Upper lobe of right lung (tissue), 1 donor: Measurements from ENCODE around the gene PRKAR1B. TPM values are rescaled to one million over a fixed set of nuclear protein-coding genes. Genes with fewer than 3 reads are reported as not detected.

Experiments
- ATAC-seq: fragments of 200-7000 bp; cut with Tn5 transposase; one replicate; pipeline ENCODE4 v1.9.1; 2020; ENCODE audit warnings: mild to moderate bottlenecking, moderate library complexity
- DNase-seq: peaks from one replicate; pipeline ENCODE4 v3.0.0-alpha.2; 2020
- H3K27ac ChIP-seq: fragments of 200-600 bp; one replicate; pipeline ENCODE4 v1.8.0; 2022
- H3K27me3 ChIP-seq: fragments of 200-600 bp; one replicate; pipeline ENCODE4 v1.8.0; 2022; ENCODE audit warnings: mild to moderate bottlenecking
- H3K36me3 ChIP-seq: fragments of 200-600 bp; one replicate; pipeline ENCODE4 v1.8.0; 2022
- H3K4me1 ChIP-seq: fragments of 200-600 bp; one replicate; pipeline ENCODE4 v1.8.0; 2022
- H3K4me3 ChIP-seq: fragments of 200-600 bp; one replicate; pipeline ENCODE4 v1.8.0; 2022; ENCODE audit warnings: mild to moderate bottlenecking
- H3K9me3 ChIP-seq: fragments of 200-600 bp; one replicate; pipeline ENCODE4 v1.8.0; 2022
- intact Hi-C: fragments of 100-400 bp; cut with DNase I; formaldehyde crosslinking; loops from one replicate; pipeline ENCODE4 v1.11.0; 2022
- total RNA-seq: library from RNA; stranded (reverse); fragmentation: NEBNext Ultra II Directional; extraction: Animal tissue kit (Norgen Biotek cat#: 25700); gene quantifications from one replicate; pipeline ENCODE4 v1.2.1, GENCODE V29; 2021
- TF ChIP-seq, protein P1 (sequence below): fragments of 200-600 bp; IDR thresholded peaks from one replicate; pipeline ENCODE4 v1.8.0; 2022; ENCODE audit warnings: antibody characterized with exemption
- donor health status: DM: no; HTN: yes; CAD: no; lungs with severe emphysema.

The PRKAR1B gene
- total RNA-seq, 1 donor from 2014 or later: 25.7 TPM

GRCh38 chr7:713488-714230 is 13.4 kb downstream of the PRKAR1B start:
- intact Hi-C loops: no loop called here
- Histone ChIP-seq H3K9me3 (no peaks in the 10 kb centered on the region), H3K27me3 (no peaks in the 10 kb centered on the region), H3K4me1 (no peaks in the 10 kb centered on the region), H3K4me3 (no peak overlapping the region), H3K27ac (no peak overlapping the region), H3K36me3 (no peaks in the 10 kb centered on the region)
- TF ChIP-seq, protein P1, sequence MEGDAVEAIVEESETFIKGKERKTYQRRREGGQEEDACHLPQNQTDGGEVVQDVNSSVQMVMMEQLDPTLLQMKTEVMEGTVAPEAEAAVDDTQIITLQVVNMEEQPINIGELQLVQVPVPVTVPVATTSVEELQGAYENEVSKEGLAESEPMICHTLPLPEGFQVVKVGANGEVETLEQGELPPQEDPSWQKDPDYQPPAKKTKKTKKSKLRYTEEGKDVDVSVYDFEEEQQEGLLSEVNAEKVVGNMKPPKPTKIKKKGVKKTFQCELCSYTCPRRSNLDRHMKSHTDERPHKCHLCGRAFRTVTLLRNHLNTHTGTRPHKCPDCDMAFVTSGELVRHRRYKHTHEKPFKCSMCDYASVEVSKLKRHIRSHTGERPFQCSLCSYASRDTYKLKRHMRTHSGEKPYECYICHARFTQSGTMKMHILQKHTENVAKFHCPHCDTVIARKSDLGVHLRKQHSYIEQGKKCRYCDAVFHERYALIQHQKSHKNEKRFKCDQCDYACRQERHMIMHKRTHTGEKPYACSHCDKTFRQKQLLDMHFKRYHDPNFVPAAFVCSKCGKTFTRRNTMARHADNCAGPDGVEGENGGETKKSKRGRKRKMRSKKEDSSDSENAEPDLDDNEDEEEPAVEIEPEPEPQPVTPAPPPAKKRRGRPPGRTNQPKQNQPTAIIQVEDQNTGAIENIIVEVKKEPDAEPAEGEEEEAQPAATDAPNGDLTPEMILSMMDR: no peak
- no peak for DNase-seq
- peak; percentile 2 for ATAC-seq

DNA sequence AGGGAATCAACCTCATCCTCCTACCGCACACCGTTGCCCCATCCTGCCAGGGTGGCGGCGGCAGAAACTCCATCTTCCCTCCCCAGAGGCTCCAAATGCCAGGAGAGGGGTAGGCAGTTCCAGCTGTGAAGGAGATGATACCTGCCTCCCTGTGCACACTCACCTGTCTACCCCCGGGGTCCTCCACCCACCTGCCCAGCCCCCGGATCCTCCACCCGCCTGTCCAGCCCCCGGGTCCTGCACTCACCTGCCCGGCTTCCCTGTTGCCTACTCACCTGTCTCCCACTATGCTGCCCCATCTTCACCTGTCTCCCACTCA is 14.0 kb downstream of the PRKAR1B start:
- no peaks in the 10 kb centered on the region for H3K27me3 ChIP-seq
- no peaks in the 10 kb centered on the region for H3K9me3 ChIP-seq
- DNase-seq: no peak
- TF ChIP-seq, protein P1: no peak
- no peaks in the 10 kb centered on the region for H3K36me3 ChIP-seq
- intact Hi-C loops: no loop called here
- no peaks in the 10 kb centered on the region for H3K4me1 ChIP-seq
- H3K4me3 ChIP-seq: no peak overlapping the region
- no peak overlapping the region for H3K27ac ChIP-seq
- no peak for ATAC-seq

DNA sequence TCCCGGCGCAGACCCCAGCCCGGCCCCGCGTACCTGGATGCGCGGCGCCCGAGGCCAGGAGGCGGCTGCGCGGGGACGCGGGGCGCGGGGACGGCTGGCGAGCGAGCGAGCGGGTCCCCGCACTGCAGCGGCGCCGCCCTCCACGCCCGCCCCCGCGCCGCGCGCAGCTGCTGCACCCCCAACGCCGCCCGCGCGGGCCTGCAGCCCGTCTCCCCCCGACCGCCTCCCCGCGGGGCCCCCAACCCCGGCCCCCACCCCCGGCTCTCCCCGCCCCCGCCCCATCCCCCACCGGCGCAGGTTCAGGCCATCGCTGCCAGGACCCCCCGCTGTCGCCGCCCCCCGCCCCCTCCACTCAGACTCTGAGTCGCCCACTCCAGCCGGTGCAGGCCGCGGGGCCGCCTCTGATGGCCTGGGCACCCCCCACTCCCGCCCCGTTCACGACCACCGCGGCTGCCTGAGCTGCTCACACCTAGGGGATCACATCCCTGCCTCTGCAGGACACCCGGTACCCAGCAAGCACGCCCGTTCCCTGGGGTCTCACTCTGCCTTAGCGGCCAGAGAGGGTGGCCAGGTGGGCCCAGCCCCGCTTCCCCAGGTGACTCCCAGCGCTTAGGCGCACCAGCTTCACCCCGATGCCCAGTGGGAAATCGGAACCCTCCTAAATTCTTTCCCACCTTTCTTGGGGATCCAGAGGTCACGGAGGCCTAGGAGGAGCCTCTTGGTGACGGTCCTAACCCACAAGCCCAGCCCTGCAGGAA is 14.5 kb downstream of the PRKAR1B start:
- Histone ChIP-seq H3K36me3 (no peaks in the 10 kb centered on the region), H3K27ac (peak overlapping the region; percentile 65), H3K9me3 (no peaks in the 10 kb centered on the region), H3K27me3 (no peaks in the 10 kb centered on the region), H3K4me1 (no peaks in the 10 kb centered on the region), H3K4me3 (peak overlapping the region; percentile 50)
- intact Hi-C loops: no loop called here
- TF ChIP-seq, protein P1: no peak
- DNase-seq (no peak), ATAC-seq (no peak)

GRCh38 chr7:711922-712380 is 15.1 kb downstream of the PRKAR1B start:
- no peaks in the 10 kb centered on the region for H3K9me3 ChIP-seq
- H3K27ac ChIP-seq: peak overlapping the region; percentile 65
- TF ChIP-seq, protein P1: no peak
- intact Hi-C loops: no loop called here
- H3K4me3 ChIP-seq: peak overlapping the region; percentile 50
- H3K27me3 ChIP-seq: no peaks in the 10 kb centered on the region
- no peaks in the 10 kb centered on the region for H3K4me1 ChIP-seq
- DNase-seq: no peak
- ATAC-seq: no peak
- no peaks in the 10 kb centered on the region for H3K36me3 ChIP-seq

DNA sequence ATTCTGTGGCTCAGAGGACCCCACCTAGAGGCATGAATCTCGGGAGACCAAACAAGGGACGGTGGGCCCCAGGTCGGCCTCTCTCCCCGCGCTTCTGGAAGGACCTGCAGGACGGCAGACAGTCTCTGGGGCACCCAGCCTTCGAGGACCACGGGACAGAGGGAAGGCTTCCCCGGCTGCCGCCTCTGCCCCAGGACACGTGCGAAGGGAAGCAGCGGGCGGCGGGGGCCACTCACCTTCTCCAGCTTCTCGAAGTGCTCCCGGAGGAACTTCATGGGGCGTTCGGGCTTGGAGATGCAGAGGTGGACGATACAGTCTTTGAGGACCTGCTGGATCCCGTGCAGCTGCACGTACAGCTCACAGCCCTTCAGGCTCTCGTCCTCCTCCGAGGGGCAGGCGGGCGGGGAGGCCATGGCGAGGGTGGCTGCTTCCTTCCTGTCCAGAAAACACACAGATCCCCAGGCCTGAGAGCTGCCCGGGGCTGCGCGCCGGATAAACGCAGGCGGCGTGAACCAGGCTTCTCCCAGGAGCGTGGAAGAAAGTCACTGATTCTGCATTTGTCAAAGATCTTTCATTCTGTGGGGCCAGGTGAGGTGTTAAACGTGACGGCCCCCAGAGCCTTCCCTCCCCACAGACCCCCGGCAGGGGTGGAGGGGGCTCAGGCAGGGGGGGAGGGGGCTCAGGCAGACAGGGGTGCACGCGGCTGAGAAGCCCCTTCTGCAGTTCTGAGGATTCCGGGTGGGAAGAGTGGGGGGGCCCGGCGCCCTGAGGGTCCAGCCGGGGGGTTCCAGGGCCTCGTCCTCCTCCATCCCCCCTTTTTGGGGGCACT is 15.8 kb downstream of the PRKAR1B start:
- no peaks in the 10 kb centered on the region for H3K9me3 ChIP-seq
- intact Hi-C loops: no loop called here
- ATAC-seq (peak; percentile 32), DNase-seq (no peak)
- TF ChIP-seq, protein P1: no peak
- H3K27me3 ChIP-seq: no peaks in the 10 kb centered on the region
- no peaks in the 10 kb centered on the region for H3K4me1 ChIP-seq
- H3K4me3 ChIP-seq: peak overlapping the region; percentile 50
- H3K27ac ChIP-seq: peak overlapping the region; percentile 65
- no peaks in the 10 kb centered on the region for H3K36me3 ChIP-seq
